ENCODE measurements around the gene PRKAG3.

PRKAG3 gene

GRCh38 chr2:218823196-218823855 is 8.3 kb downstream of the PRKAG3 start:
- no peak overlapping the region for H3K4me3 ChIP-seq (replicated peaks; ENCODE audit: low read depth, low read length)
- no peak for TF ChIP-seq CTCF (IDR thresholded peaks at IDR 0.05; ENCODE audit: low read depth, low read length, missing control alignments)
- no peak for DNase-seq (ENCODE audit: extremely low read depth, low read depth)

GRCh38 chr2:218822622-218823021 is 9.0 kb downstream of the PRKAG3 start:
- H3K4me3 ChIP-seq (replicated peaks; ENCODE audit: low read depth, low read length) = no peak overlapping the region

GRCh38 chr2:218821605-218822211 is 9.9 kb downstream of the PRKAG3 start:
- no peak for DNase-seq (ENCODE audit: extremely low read depth, low read depth)
- no peak for TF ChIP-seq CTCF (IDR thresholded peaks at IDR 0.05; ENCODE audit: low read depth, low read length, missing control alignments)
- no peak overlapping the region for H3K4me3 ChIP-seq (replicated peaks; ENCODE audit: low read depth, low read length)

More at GRCh38 chr2:218822622-218823021, 9.0 kb downstream of the PRKAG3 start:
- TF ChIP-seq CTCF (IDR thresholded peaks at IDR 0.05; ENCODE audit: low read depth, low read length, missing control alignments) = no peak
- DNase-seq (ENCODE audit: extremely low read depth, low read depth) = no peak

GRCh38 chr2:218820746-218821369 is 10.7 kb downstream of the PRKAG3 start:
- no peak for TF ChIP-seq CTCF (IDR thresholded peaks at IDR 0.05; ENCODE audit: low read depth, low read length, missing control alignments)
- DNase-seq (ENCODE audit: extremely low read depth, low read depth) = no peak
- H3K4me3 ChIP-seq (replicated peaks; ENCODE audit: low read depth, low read length) = no peak overlapping the region

GRCh38 chr2:218819093-218819492 is 12.5 kb downstream of the PRKAG3 start:
- H3K4me3 ChIP-seq (replicated peaks; ENCODE audit: low read depth, low read length) = no peak overlapping the region
- no peak for TF ChIP-seq CTCF (IDR thresholded peaks at IDR 0.05; ENCODE audit: low read depth, low read length, missing control alignments)
- DNase-seq (ENCODE audit: extremely low read depth, low read depth) = no peak

GRCh38 chr2:218816561-218817011 is 15.0 kb downstream of the PRKAG3 start:
- TF ChIP-seq CTCF (IDR thresholded peaks at IDR 0.05; ENCODE audit: low read depth, low read length, missing control alignments) = no peak
- H3K4me3 ChIP-seq (replicated peaks; ENCODE audit: low read depth, low read length) = no peak overlapping the region
- no peak for DNase-seq (ENCODE audit: extremely low read depth, low read depth)

Measured in HFF-Myc (cell line).